GM21515 (cell line): ENCODE data around the gene FOXL2.

Experiments
- ATAC-seq: cut with Tn5 transposase; IDR thresholded peaks from one replicate; pipeline ENCODE4 v1.9.1; 2021; ENCODE audit not compliant: unreplicated experiment

FOXL2 gene

DNA sequence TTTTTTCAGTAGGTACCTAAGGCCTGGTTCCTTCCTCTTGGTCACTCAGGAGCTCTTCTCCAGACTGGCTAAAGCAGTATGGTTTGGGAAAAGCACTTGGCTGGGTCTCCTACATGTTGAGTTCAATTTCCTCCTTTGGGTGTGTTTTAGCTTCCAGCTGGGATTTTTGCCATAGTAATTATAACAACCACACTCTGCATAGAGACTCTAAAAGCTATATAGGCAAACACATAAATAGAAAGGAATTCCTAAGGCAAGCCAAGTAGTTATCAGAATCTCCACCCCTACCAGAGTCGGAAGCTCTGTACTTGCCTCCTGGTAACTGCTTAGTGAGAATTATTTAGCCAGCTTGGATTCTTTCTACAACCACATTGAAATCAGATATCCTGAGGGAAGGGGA is 48.6 kb downstream of the FOXL2 start:
- no peak for ATAC-seq
